Sigmoid colon (tissue), 4 donors: ENCODE data around the gene UBTD1.
A peak's percentile ranks its signal among the peaks of the same experiment; 100 is the strongest.

ENCODE experiments used
- EP300 ChIP-seq, 4 donors: sonication (generic); formaldehyde crosslinking; IDR thresholded peaks; one replicate each; pipeline ENCODE4 v1.6.1; 2017; ENCODE audit warnings: antibody characterized with exemption in 4 of 4
- POLR2AphosphoS5 ChIP-seq, 4 donors: sonication (generic); formaldehyde crosslinking; IDR thresholded peaks; one replicate each; pipeline ENCODE4 v1.6.1; 2017; ENCODE audit warnings: antibody characterized with exemption in 4 of 4
- TF ChIP-seq, protein P1 (sequence below), 4 experiments: fragments of 450-650 bp in 3 of 4; fragments of 200-600 bp in 1 of 4; IDR thresholded peaks; one replicate each; pipeline ENCODE4 v1.5.1; 2016 to 2019; ENCODE audit warnings: antibody characterized with exemption in 4 of 4, mild to moderate bottlenecking in 3 of 4, moderate library complexity in 2 of 4

DNA sequence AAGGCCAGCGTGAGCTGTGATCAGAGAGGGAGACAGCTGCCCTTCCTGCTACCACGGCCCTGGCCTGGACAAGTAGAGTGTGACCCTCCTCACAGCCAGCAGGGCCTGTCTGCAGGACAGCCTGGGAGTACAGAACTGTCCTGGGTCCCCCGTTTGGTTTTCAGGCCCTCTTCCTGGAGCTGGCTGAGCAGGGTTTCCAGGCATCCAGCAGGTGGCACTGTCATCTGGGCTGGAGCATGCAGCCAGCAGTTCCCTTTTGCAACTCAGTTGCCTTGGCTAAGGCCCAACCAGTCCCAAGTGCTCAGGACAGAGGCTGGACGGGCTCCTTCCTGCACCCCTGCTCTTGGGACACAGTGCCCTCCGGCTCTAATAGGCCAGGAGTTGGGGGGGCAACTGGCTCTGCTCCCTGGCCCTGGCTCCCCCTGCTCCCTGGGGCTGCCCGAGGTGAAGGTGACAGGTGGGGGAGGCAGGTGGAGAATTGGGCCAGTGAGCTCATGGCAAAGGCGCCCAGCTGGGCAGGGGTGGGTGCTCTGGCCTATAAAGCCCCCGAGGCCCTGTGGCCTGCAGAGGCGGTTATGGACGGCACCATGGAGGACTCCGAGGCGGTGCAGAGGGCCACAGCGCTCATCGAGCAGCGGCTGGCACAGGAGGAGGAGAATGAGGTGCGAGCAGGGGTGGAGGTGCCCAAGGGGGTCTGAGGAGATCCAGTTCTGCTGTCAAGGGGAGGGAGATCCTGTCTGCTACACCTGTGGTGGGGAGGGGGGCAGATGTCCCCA lies 73.7 kb downstream of the UBTD1 start, which contains the start of gene ANKRD2:
- TF ChIP-seq, protein P1, sequence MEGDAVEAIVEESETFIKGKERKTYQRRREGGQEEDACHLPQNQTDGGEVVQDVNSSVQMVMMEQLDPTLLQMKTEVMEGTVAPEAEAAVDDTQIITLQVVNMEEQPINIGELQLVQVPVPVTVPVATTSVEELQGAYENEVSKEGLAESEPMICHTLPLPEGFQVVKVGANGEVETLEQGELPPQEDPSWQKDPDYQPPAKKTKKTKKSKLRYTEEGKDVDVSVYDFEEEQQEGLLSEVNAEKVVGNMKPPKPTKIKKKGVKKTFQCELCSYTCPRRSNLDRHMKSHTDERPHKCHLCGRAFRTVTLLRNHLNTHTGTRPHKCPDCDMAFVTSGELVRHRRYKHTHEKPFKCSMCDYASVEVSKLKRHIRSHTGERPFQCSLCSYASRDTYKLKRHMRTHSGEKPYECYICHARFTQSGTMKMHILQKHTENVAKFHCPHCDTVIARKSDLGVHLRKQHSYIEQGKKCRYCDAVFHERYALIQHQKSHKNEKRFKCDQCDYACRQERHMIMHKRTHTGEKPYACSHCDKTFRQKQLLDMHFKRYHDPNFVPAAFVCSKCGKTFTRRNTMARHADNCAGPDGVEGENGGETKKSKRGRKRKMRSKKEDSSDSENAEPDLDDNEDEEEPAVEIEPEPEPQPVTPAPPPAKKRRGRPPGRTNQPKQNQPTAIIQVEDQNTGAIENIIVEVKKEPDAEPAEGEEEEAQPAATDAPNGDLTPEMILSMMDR (IDR thresholded peaks at IDR 0.05) = peak; percentile 74 to 91 (median 81)
- TF ChIP-seq POLR2AphosphoS5 (IDR thresholded peaks at IDR 0.05) (peak in 2 of 4 donors; percentile 39 to 49), EP300 (IDR thresholded peaks at IDR 0.05) (no peak)
